Left lung (tissue), 10 donors: ENCODE data around the gene CROCC2. TPM values are rescaled to one million over a fixed set of nuclear protein-coding genes. Genes with fewer than 3 reads are reported as not detected.

Experiments used
- ATAC-seq: fragments of 200-7000 bp; cut with Tn5 transposase; one replicate; pipeline ENCODE4 v1.9.1; 2020; ENCODE audit warnings: moderate library complexity
- DNase-seq, 4 donors: peaks; one replicate each; pipeline ENCODE4 v3.0.0-alpha.2; 2013 to 2020
- H3K27ac ChIP-seq, 2 donors: fragments of 200-600 bp; sonication (generic) in 1 of 2; one replicate each; pipeline versions ENCODE4 v1.5.0 to v1.8.0; 2020 to 2021
- H3K27me3 ChIP-seq, 2 donors: fragments of 200-600 bp; sonication (generic) in 1 of 2; one replicate each; pipeline versions ENCODE4 v1.5.0 to v1.8.0; 2020 to 2021
- H3K36me3 ChIP-seq, 2 donors: fragments of 200-600 bp; sonication (generic) in 1 of 2; one replicate each; pipeline versions ENCODE4 v1.5.0 to v1.8.0; 2020 to 2021
- H3K4me1 ChIP-seq, 2 donors: fragments of 200-600 bp; one replicate each; pipeline ENCODE4 v1.8.0; 2021
- H3K4me3 ChIP-seq, 2 donors: fragments of 200-600 bp; sonication (generic) in 1 of 2; one replicate each; pipeline versions ENCODE4 v1.5.0 to v1.8.0; 2020 to 2021; ENCODE audit warnings: mild to moderate bottlenecking in 1 of 2
- H3K9me3 ChIP-seq, 2 donors: fragments of 200-600 bp; sonication (generic) in 1 of 2; one replicate each; pipeline versions ENCODE4 v1.5.0 to v1.8.0; 2020 to 2021
- CTCF ChIP-seq, 2 donors: fragments of 200-600 bp; sonication (generic) in 1 of 2; IDR thresholded peaks; one replicate each; pipeline versions ENCODE4 v1.5.0 to v1.8.0; 2021; ENCODE audit warnings: antibody characterized with exemption in 2 of 2
- intact Hi-C, 2 donors: fragments of 100-400 bp; cut with DNase I; formaldehyde crosslinking; loops; one replicate each; pipeline versions ENCODE4 v1.11.2 to v1.14.2; 2022
- polyA plus RNA-seq, 6 donors: library from polyadenylated mRNA; unstranded; fragments of 120-200 nt; gene quantifications; one replicate each; pipeline ENCODE4 v1.2.1, GENCODE V29; 2013; ENCODE audit not compliant: insufficient read length in 6 of 6
- total RNA-seq, 2 donors: library from RNA; stranded (reverse); fragmentation: NEBNext Ultra II Directional; extraction: Animal tissue kit (Norgen Biotek cat#: 25700); gene quantifications; one replicate each; pipeline ENCODE4 v1.2.1, GENCODE V29; 2021
- donor health status: DM: no; HTN: yes; CAD: no.
- donor health status: DM: no; HTN: no; CAD: no.

CROCC2 gene
- total and polyA plus RNA-seq, 8 donors, result 0.32 to 4.4 (median 2.3) TPM

GRCh38 chr2:240951045-240951594, 45.0 kb downstream of the CROCC2 start:
- Histone ChIP-seq H3K27ac (no peak overlapping the region), H3K4me3 (no peak overlapping the region), H3K9me3 (no peaks in the 10 kb centered on the region), H3K36me3 (no peaks in the 10 kb centered on the region), H3K27me3 (peaks cover 0 to 7% of the 10 kb centered on the region in 2 donors), H3K4me1 (no peaks in the 10 kb centered on the region)
- no peak for ATAC-seq
- TF ChIP-seq CTCF (IDR thresholded peaks at IDR 0.05), result no peak
- DNase-seq, result no peak
- intact Hi-C loops, result no loop called here

GRCh38 chr2:240952496-240953246, 46.5 kb downstream of the CROCC2 start:
- Histone ChIP-seq H3K27ac (no peak overlapping the region), H3K4me1 (no peaks in the 10 kb centered on the region), H3K36me3 (no peaks in the 10 kb centered on the region), H3K9me3 (no peaks in the 10 kb centered on the region), H3K4me3 (no peak overlapping the region), H3K27me3 (peaks cover 0 to 13% of the 10 kb centered on the region in 2 donors)
- TF ChIP-seq CTCF (IDR thresholded peaks at IDR 0.05), result no peak
- intact Hi-C loops, result no loop called here
- peak in 1 of 4 donors; percentile 47 for DNase-seq
- ATAC-seq, result no peak

GRCh38 chr2:240953426-240954410, 47.6 kb downstream of the CROCC2 start:
- Histone ChIP-seq H3K4me1 (no peaks in the 10 kb centered on the region), H3K27me3 (peaks cover 0 to 13% of the 10 kb centered on the region in 2 donors), H3K36me3 (no peaks in the 10 kb centered on the region), H3K27ac (no peak overlapping the region), H3K9me3 (no peaks in the 10 kb centered on the region), H3K4me3 (no peak overlapping the region)
- no peak for ATAC-seq
- DNase-seq, result peak in 1 of 4 donors; percentile 53
- no peak for TF ChIP-seq CTCF (IDR thresholded peaks at IDR 0.05)
- intact Hi-C loops, result no loop called here

GRCh38 chr2:240954436-240955305, 48.5 kb downstream of the CROCC2 start:
- intact Hi-C loops, result no loop called here
- peaks cover 0 to 13% of the 10 kb centered on the region in 2 donors for H3K27me3 ChIP-seq
- peak in 1 of 4 donors; percentile 49 for DNase-seq

More at GRCh38 chr2:240954436-240955305, 48.5 kb downstream of the CROCC2 start:
- no peak for ATAC-seq
- Histone ChIP-seq H3K4me3 (no peak overlapping the region), H3K4me1 (peaks cover 0 to 3% of the 10 kb centered on the region in 2 donors), H3K36me3 (no peaks in the 10 kb centered on the region), H3K9me3 (no peaks in the 10 kb centered on the region), H3K27ac (no peak overlapping the region)
- TF ChIP-seq CTCF (IDR thresholded peaks at IDR 0.05), result no peak
